ENCODE results near the gene SCARB1. TPM values are rescaled to one million over a fixed set of nuclear protein-coding genes. Genes with fewer than 3 reads are reported as not detected.

SCARB1 gene
- total and polyA plus RNA-seq, 9 of the 15 experiments (the other 6 are each of a cell fraction or from before 2014, with no cell fraction given), result 0.56 to 157 (median 52.8) TPM

- TF ChIP-seq CTCFL (IDR thresholded peaks at IDR 0.05; ENCODE audit: borderline replicate concordance, insufficient read depth, low read depth, low read length, poor library complexity, severe bottlenecking) (peak; percentile 44), MAFG (tag; conservative IDR thresholded peaks at IDR 0.05) (no peak), POLR2H (tag; IDR thresholded peaks at IDR 0.05; ENCODE audit: low read depth) (no peak), FOS (IDR thresholded peaks at IDR 0.05; ENCODE audit: extremely low read depth, insufficient read length) (no peak), ZNF134 (CRISPR knock-in tag; conservative IDR thresholded peaks at IDR 0.05) (no peak), ARID2 (IDR thresholded peaks at IDR 0.05) (no peak), ZNF23 (CRISPR knock-in tag; IDR thresholded peaks at IDR 0.05) (no peak), CBFA2T3 (IDR thresholded peaks at IDR 0.05) (no peak), NCOA1 (IDR thresholded peaks at IDR 0.05; ENCODE audit: low read depth) (no peak), XRCC3 (IDR thresholded peaks at IDR 0.05) (no peak), ZNF444 (CRISPR knock-in tag; IDR thresholded peaks at IDR 0.05) (no peak), TAF7 (tag; IDR thresholded peaks at IDR 0.05) (no peak), YY1 (IDR thresholded peaks at IDR 0.05; ENCODE audit: borderline replicate concordance in 1 of 3, control insufficient read depth in 1 of 3, extremely low read depth in 1 of 3, insufficient read depth in 3 of 3, insufficient read length in 1 of 3, insufficient replicate concordance in 2 of 3, low read depth in 1 of 3, low read length in 2 of 3) (peak in 1 of 3 experiments; percentile 32), HCFC1 (IDR thresholded peaks at IDR 0.05; ENCODE audit: low read depth, low read length) (no peak), SMC3 (conservative IDR thresholded peaks at IDR 0.05; ENCODE audit: insufficient read depth, low read depth, low read length) (peak; percentile 38; the same call in 1 of the 2 replicates), SIN3A (IDR thresholded peaks at IDR 0.05; ENCODE audit: borderline replicate concordance in 2 of 2, control insufficient read depth in 1 of 2, low read depth in 2 of 2, low read length in 2 of 2) (no peak), CGGBP1 (CRISPR knock-in tag; IDR thresholded peaks at IDR 0.05) (no peak)
Observed at GRCh38 chr12:124898200-124898922, 34.7 kb upstream of the SCARB1 start (continued).
